ENCODE results near the gene PARD3B. TPM values are rescaled to one million over a fixed set of nuclear protein-coding genes. Genes with fewer than 3 reads are reported as not detected.

Gene PARD3B
- total RNA-seq, 1 experiment from 2014 or later = 6.4 TPM

DNA sequence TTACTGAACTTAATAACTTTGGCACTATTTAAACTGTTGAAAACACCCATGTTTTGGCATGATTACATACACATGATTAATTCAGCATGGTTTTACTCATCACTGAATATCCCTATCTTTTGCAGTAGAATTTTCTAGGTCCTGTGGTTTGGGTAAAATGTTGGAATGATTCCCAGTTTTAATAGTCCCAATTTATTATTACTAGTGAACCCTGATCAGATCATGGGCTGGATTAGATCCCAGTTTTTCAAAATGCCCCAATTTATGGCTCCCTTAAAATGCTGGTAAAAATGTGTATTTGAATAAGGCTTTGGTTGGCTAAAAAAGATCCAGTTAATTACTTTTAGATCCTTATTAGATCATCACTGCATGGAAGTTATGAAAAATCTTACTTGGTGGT is 863.4 kb downstream of the PARD3B start:
- DNase-seq = no peak
- Histone ChIP-seq H2AK5ac (ENCODE audit: insufficient read length, low read length) (no peak overlapping the region), H3K14ac (ENCODE audit: insufficient read depth, low read length) (no peak overlapping the region), H4K20me1 (ENCODE audit: control insufficient read depth, insufficient read depth, insufficient read length) (no peaks in the 10 kb centered on the region), H3K23me2 (ENCODE audit: insufficient read length, low read depth, low read length, poor library complexity, severe bottlenecking) (no peaks in the 10 kb centered on the region), H3K79me1 (ENCODE audit: insufficient read depth, low read depth, low read length, poor library complexity, severe bottlenecking) (no peaks in the 10 kb centered on the region), H3K27ac (ENCODE audit: insufficient read length, low read depth, low read length) (no peak overlapping the region), H3K4me1 (ENCODE audit: insufficient read depth, low read length) (no peaks in the 10 kb centered on the region), H3K27me3 (ENCODE audit: insufficient read depth, low read length) (no peaks in the 10 kb centered on the region), H4K8ac (replicated peaks; ENCODE audit: insufficient read length, low read depth, low read length) (no peak overlapping the region), H3K4me2 (ENCODE audit: insufficient read depth, insufficient read length, low read length) (no peak overlapping the region), H3K56ac (ENCODE audit: insufficient read length, low read depth, low read length) (no peak overlapping the region), H3K23ac (ENCODE audit: insufficient read length, low read depth, low read length) (no peak overlapping the region), H4K5ac (ENCODE audit: insufficient read length, low read depth, low read length) (no peak overlapping the region), H3K18ac (ENCODE audit: insufficient read length, low read depth, low read length) (no peak overlapping the region), H3K9me3 (ENCODE audit: control insufficient read depth, low read depth, low read length) (no peaks in the 10 kb centered on the region), H3T11ph (ENCODE audit: low read length) (no peak overlapping the region), H3K79me2 (ENCODE audit: insufficient read depth, low read length) (no peaks in the 10 kb centered on the region), H2BK5ac (ENCODE audit: insufficient read length, low read length) (no peak overlapping the region), H3K9ac (ENCODE audit: extremely low read depth, insufficient read length, low read length) (no peak overlapping the region), H2AFZ (ENCODE audit: low read length) (no peak overlapping the region), H2BK15ac (ENCODE audit: low read depth, low read length) (no peak overlapping the region), H2BK12ac (ENCODE audit: insufficient read length, low read depth, low read length) (no peak overlapping the region), H3K4ac (ENCODE audit: low read depth, low read length) (no peak overlapping the region), H4K91ac (ENCODE audit: insufficient read length, low read depth, low read length) (no peak overlapping the region), H2BK120ac (ENCODE audit: low read depth, low read length, poor library complexity, severe bottlenecking) (no peak overlapping the region), H2BK20ac (ENCODE audit: low read depth, low read length, poor library complexity, severe bottlenecking) (no peak overlapping the region)
- Mint-ChIP-seq H3K4me3 (no peak overlapping the region), H3K4me1 (no peaks in the 10 kb centered on the region), H3K9me3 (no peaks in the 10 kb centered on the region), H3K27ac (no peak overlapping the region), H3K36me3 (ENCODE audit: insufficient read depth in 1 of 3, low read depth in 3 of 3) (no peaks in the 10 kb centered on the region), H3K27me3 (ENCODE audit: low read depth) (no peaks in the 10 kb centered on the region)
- TF ChIP-seq, protein P1, sequence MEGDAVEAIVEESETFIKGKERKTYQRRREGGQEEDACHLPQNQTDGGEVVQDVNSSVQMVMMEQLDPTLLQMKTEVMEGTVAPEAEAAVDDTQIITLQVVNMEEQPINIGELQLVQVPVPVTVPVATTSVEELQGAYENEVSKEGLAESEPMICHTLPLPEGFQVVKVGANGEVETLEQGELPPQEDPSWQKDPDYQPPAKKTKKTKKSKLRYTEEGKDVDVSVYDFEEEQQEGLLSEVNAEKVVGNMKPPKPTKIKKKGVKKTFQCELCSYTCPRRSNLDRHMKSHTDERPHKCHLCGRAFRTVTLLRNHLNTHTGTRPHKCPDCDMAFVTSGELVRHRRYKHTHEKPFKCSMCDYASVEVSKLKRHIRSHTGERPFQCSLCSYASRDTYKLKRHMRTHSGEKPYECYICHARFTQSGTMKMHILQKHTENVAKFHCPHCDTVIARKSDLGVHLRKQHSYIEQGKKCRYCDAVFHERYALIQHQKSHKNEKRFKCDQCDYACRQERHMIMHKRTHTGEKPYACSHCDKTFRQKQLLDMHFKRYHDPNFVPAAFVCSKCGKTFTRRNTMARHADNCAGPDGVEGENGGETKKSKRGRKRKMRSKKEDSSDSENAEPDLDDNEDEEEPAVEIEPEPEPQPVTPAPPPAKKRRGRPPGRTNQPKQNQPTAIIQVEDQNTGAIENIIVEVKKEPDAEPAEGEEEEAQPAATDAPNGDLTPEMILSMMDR (conservative IDR thresholded peaks at IDR 0.05) = no peak

Data from H9 (cell line).